GM18873 (cell line): Measurements from ENCODE around the gene TNFSF10.

Experiments
- ATAC-seq: cut with Tn5 transposase; IDR thresholded peaks from one replicate; pipeline ENCODE4 v1.9.1; 2021; ENCODE audit warnings: mild to moderate bottlenecking, moderate library complexity, moderate number of reproducible peaks; ENCODE audit not compliant: unreplicated experiment, low FRiP score

TNFSF10 gene

GRCh38 chr3:172464306-172464705 is 58.9 kb downstream of the TNFSF10 start:
- no peak for ATAC-seq

DNA sequence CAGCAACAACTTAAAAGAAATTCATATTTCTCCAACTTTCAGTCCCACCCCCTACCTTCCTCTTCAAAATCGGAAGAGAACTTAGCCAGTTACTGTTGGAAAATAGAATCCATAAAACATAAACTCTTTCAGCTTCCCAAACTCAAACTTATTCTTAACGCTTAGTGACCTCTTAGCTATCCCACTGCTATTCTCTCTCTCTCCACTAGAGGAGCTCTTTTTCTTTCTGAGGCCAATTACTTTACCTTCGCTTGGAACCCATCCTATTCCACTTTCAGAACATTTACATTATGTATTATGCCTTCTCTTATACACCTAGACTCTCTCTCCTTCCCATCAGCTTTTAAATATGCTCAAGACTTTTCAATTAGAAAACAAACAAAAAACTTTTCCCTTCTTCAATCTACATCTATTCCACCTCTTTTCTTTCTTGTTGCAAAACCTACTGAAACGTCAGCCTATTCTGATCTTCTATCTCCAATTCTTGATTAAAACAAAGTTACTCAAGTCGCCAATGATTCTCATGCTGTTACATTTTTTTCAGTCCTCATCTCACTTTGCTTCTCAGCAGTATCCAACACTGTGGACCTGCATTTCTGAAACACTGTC is 61.6 kb downstream of the TNFSF10 start:
- ATAC-seq, result no peak

DNA sequence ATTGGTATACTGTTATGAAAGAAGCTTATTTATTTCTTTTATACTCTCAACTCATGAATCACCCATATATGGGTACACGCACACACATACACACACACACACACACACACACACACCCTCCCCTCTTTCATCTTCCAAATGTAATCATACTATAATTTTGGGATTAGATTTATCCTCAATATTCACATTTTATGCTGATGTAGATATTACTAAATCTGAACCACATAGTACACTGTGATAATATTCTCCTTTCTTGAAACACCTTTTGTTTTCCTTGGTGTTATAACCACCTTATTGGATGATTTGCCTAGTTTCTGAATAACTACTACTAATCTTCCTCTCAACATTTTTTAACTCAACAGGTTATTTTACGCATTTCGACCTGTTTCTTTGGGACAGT is 66.8 kb downstream of the TNFSF10 start:
- ATAC-seq, result no peak
